ENCODE results near the gene PRAME. TPM values are rescaled to one million over a fixed set of nuclear protein-coding genes. Genes with fewer than 3 reads are reported as not detected.
"Not testable (repeated sequence)": the region's sequence is repeated elsewhere in the genome, so short reads cannot be mapped to it uniquely, and the experiment has no call there.

PRAME gene
- total RNA-seq, 1 donor from 2014 or later = not detected

GRCh38 chr22:22520020-22520656 is 38.9 kb downstream of the PRAME start, which contains the start of gene ZNF280A:
ZNF280A (minus strand) TSS chr22:22520270; CDS start chr22:22515630, 4,640 bp downstream.
- intact Hi-C loops (cut with micrococcal nuclease) = no loop called here
- DNase-seq (ENCODE audit: low spot score) = no peak
- no peaks in the 10 kb centered on the region for H3K9me3 Mint-ChIP-seq
- H3K4me1 Mint-ChIP-seq (ENCODE audit: low read depth) = no peaks in the 10 kb centered on the region
- no peaks in the 10 kb centered on the region for H3K36me3 Mint-ChIP-seq (ENCODE audit: low read depth)
- peaks cover 14% of the 10 kb centered on the region for H3K27me3 Mint-ChIP-seq (ENCODE audit: insufficient read depth)
- H3K27ac Mint-ChIP-seq = no peak within 1 kb of the TSS
- H3K4me3 Mint-ChIP-seq = no peak within 1 kb of the TSS

GRCh38 chr22:22519591-22519990 is 39.5 kb downstream of the PRAME start:
- intact Hi-C loops (cut with micrococcal nuclease) = no loop called here
- no peak overlapping the region for H3K27ac Mint-ChIP-seq
- no peaks in the 10 kb centered on the region for H3K36me3 Mint-ChIP-seq (ENCODE audit: low read depth)
- no peak overlapping the region for H3K4me3 Mint-ChIP-seq
- no peaks in the 10 kb centered on the region for H3K9me3 Mint-ChIP-seq
- H3K27me3 Mint-ChIP-seq (ENCODE audit: insufficient read depth) = peaks cover 18% of the 10 kb centered on the region
- H3K4me1 Mint-ChIP-seq (ENCODE audit: low read depth) = no peaks in the 10 kb centered on the region
- DNase-seq (ENCODE audit: low spot score) = no peak

GRCh38 chr22:22516992-22517391 is 42.1 kb downstream of the PRAME start:
- DNase-seq (ENCODE audit: low spot score) = no peak
- Mint-ChIP-seq H3K9me3 (no peaks in the 10 kb centered on the region), H3K36me3 (ENCODE audit: low read depth) (no peaks in the 10 kb centered on the region), H3K27me3 (ENCODE audit: insufficient read depth) (peaks cover 30% of the 10 kb centered on the region), H3K4me1 (ENCODE audit: low read depth) (no peaks in the 10 kb centered on the region), H3K27ac (no peak overlapping the region), H3K4me3 (no peak overlapping the region)
- intact Hi-C loops (cut with micrococcal nuclease) = no loop called here

- no peaks in the 10 kb centered on the region for H3K4me1 Mint-ChIP-seq (ENCODE audit: low read depth)
- H3K27me3 Mint-ChIP-seq (ENCODE audit: insufficient read depth) = peaks cover 28% of the 10 kb centered on the region
- H3K36me3 Mint-ChIP-seq (ENCODE audit: low read depth) = no peaks in the 10 kb centered on the region
- peaks cover 5% of the 10 kb centered on the region for H3K9me3 Mint-ChIP-seq
- no peak overlapping the region for H3K27ac Mint-ChIP-seq
- no peak for DNase-seq (ENCODE audit: low spot score)
- no peak overlapping the region for H3K4me3 Mint-ChIP-seq
- intact Hi-C loops (cut with micrococcal nuclease) = no loop called here
Measured at GRCh38 chr22:22515890-22516289, 43.2 kb downstream of the PRAME start.

- intact Hi-C loops (cut with micrococcal nuclease); H3K36me3 Mint-ChIP-seq (ENCODE audit: low read depth); H3K4me3 Mint-ChIP-seq; H3K4me1 Mint-ChIP-seq (ENCODE audit: low read depth); H3K27ac Mint-ChIP-seq; DNase-seq (ENCODE audit: low spot score): not testable (repeated sequence)
- Mint-ChIP-seq H3K9me3 (peaks cover 13% of the 10 kb centered on the region), H3K27me3 (ENCODE audit: insufficient read depth) (peaks cover 26% of the 10 kb centered on the region)
Measured at GRCh38 chr22:22514431-22514830, 44.6 kb downstream of the PRAME start.

GRCh38 chr22:22513619-22514018 is 45.4 kb downstream of the PRAME start:
- DNase-seq (ENCODE audit: low spot score) = no peak
- H3K4me3 Mint-ChIP-seq = no peak overlapping the region
- no peaks in the 10 kb centered on the region for H3K4me1 Mint-ChIP-seq (ENCODE audit: low read depth)

GRCh38 chr22:22512951-22513350 is 46.1 kb downstream of the PRAME start:
- Mint-ChIP-seq H3K9me3 (peaks cover 17% of the 10 kb centered on the region), H3K27ac (no peak overlapping the region), H3K27me3 (ENCODE audit: insufficient read depth) (peaks cover 26% of the 10 kb centered on the region), H3K4me3 (no peak overlapping the region), H3K4me1 (ENCODE audit: low read depth) (peaks cover 2% of the 10 kb centered on the region), H3K36me3 (ENCODE audit: low read depth) (peaks cover 4% of the 10 kb centered on the region)
- DNase-seq (ENCODE audit: low spot score) = no peak
- intact Hi-C loops (cut with micrococcal nuclease) = no loop called here

More at GRCh38 chr22:22513619-22514018, 45.4 kb downstream of the PRAME start:
- Mint-ChIP-seq H3K9me3 (peaks cover 17% of the 10 kb centered on the region), H3K27me3 (ENCODE audit: insufficient read depth) (peaks cover 26% of the 10 kb centered on the region), H3K27ac (no peak overlapping the region), H3K36me3 (ENCODE audit: low read depth) (peaks cover 4% of the 10 kb centered on the region)
- intact Hi-C loops (cut with micrococcal nuclease) = no loop called here

GRCh38 chr22:22510833-22511232 is 48.2 kb downstream of the PRAME start:
- H3K27me3 Mint-ChIP-seq (ENCODE audit: insufficient read depth) = peaks cover 23% of the 10 kb centered on the region
- peaks cover 12% of the 10 kb centered on the region for H3K36me3 Mint-ChIP-seq (ENCODE audit: low read depth)
- H3K4me3 Mint-ChIP-seq; H3K27ac Mint-ChIP-seq; DNase-seq (ENCODE audit: low spot score); intact Hi-C loops (cut with micrococcal nuclease); H3K4me1 Mint-ChIP-seq (ENCODE audit: low read depth): not testable (repeated sequence)
- peaks cover 17% of the 10 kb centered on the region for H3K9me3 Mint-ChIP-seq

- intact Hi-C loops (cut with micrococcal nuclease); H3K27ac Mint-ChIP-seq; DNase-seq (ENCODE audit: low spot score); H3K4me1 Mint-ChIP-seq (ENCODE audit: low read depth): not testable (repeated sequence)
- peak overlapping the region; percentile 70 for H3K4me3 Mint-ChIP-seq
- peaks cover 15% of the 10 kb centered on the region for H3K36me3 Mint-ChIP-seq (ENCODE audit: low read depth)
- H3K27me3 Mint-ChIP-seq (ENCODE audit: insufficient read depth) = peaks cover 14% of the 10 kb centered on the region
- peaks cover 17% of the 10 kb centered on the region for H3K9me3 Mint-ChIP-seq
Measured at GRCh38 chr22:22509912-22510311, 49.2 kb downstream of the PRAME start.

GRCh38 chr22:22508274-22509176 is 50.5 kb downstream of the PRAME start, which contains the start of gene ZNF280B:
ZNF280B (minus strand) TSS chr22:22508742; CDS start chr22:22489398, 19,344 bp downstream.
- peak within 1 kb of the TSS; percentile 78 for H3K4me3 Mint-ChIP-seq
- H3K9me3 Mint-ChIP-seq = peaks cover 17% of the 10 kb centered on the region
- peak; percentile 82 for DNase-seq (ENCODE audit: low spot score)
- intact Hi-C loops (cut with micrococcal nuclease) = no loop called here
- peaks cover 10% of the 10 kb centered on the region for H3K27me3 Mint-ChIP-seq (ENCODE audit: insufficient read depth)
- H3K4me1 Mint-ChIP-seq (ENCODE audit: low read depth) = peaks cover 9% of the 10 kb centered on the region
- no peak within 1 kb of the TSS for H3K27ac Mint-ChIP-seq
- peaks cover 17% of the 10 kb centered on the region for H3K36me3 Mint-ChIP-seq (ENCODE audit: low read depth)

GRCh38 chr22:22507743-22508273 is 51.3 kb downstream of the PRAME start:
- peaks cover 5% of the 10 kb centered on the region for H3K27me3 Mint-ChIP-seq (ENCODE audit: insufficient read depth)
- peaks cover 9% of the 10 kb centered on the region for H3K4me1 Mint-ChIP-seq (ENCODE audit: low read depth)
- H3K9me3 Mint-ChIP-seq = peaks cover 17% of the 10 kb centered on the region
- peaks cover 17% of the 10 kb centered on the region for H3K36me3 Mint-ChIP-seq (ENCODE audit: low read depth)
- H3K4me3 Mint-ChIP-seq = peak overlapping the region; percentile 78
- DNase-seq (ENCODE audit: low spot score) = no peak
- no peak overlapping the region for H3K27ac Mint-ChIP-seq
- intact Hi-C loops (cut with micrococcal nuclease) = no loop called here

- intact Hi-C loops (cut with micrococcal nuclease) = no loop called here
- H3K4me1 Mint-ChIP-seq (ENCODE audit: low read depth) = peaks cover 9% of the 10 kb centered on the region
- no peaks in the 10 kb centered on the region for H3K27me3 Mint-ChIP-seq (ENCODE audit: insufficient read depth)
- DNase-seq (ENCODE audit: low spot score) = no peak
- peak overlapping the region; percentile 78 for H3K4me3 Mint-ChIP-seq
- H3K27ac Mint-ChIP-seq = no peak overlapping the region
- H3K36me3 Mint-ChIP-seq (ENCODE audit: low read depth) = peaks cover 17% of the 10 kb centered on the region
- H3K9me3 Mint-ChIP-seq = peaks cover 17% of the 10 kb centered on the region
Measured at GRCh38 chr22:22506736-22507135, 52.3 kb downstream of the PRAME start.

GRCh38 chr22:22498267-22498666 is 60.8 kb downstream of the PRAME start:
- H3K27ac Mint-ChIP-seq = no peak overlapping the region
- H3K4me3 Mint-ChIP-seq = no peak overlapping the region
- peaks cover 6% of the 10 kb centered on the region for H3K36me3 Mint-ChIP-seq (ENCODE audit: low read depth)
- intact Hi-C loops (cut with micrococcal nuclease) = no loop called here
- no peak for DNase-seq (ENCODE audit: low spot score)
- no peaks in the 10 kb centered on the region for H3K4me1 Mint-ChIP-seq (ENCODE audit: low read depth)
- no peaks in the 10 kb centered on the region for H3K27me3 Mint-ChIP-seq (ENCODE audit: insufficient read depth)
- no peaks in the 10 kb centered on the region for H3K9me3 Mint-ChIP-seq
